ENCODE results near the gene ATAD5. TPM values are rescaled to one million over a fixed set of nuclear protein-coding genes. Genes with fewer than 3 reads are reported as not detected.

ATAD5 gene
- total and polyA plus RNA-seq, 2 of the 13 experiments (the other 11 are each of a cell fraction or from before 2014, with no cell fraction given) = 1.8 to 10.7 TPM

- TF ChIP-seq SP2 (CRISPR knock-in tag; IDR thresholded peaks at IDR 0.05) (no peak), ZNF609 (CRISPR knock-in tag; IDR thresholded peaks at IDR 0.05; ENCODE audit: borderline replicate concordance) (peak; percentile 97), ZNF790 (CRISPR knock-in tag; IDR thresholded peaks at IDR 0.05; ENCODE audit: borderline replicate concordance) (no peak), PTBP1 (IDR thresholded peaks at IDR 0.05; ENCODE audit: low read depth, low read length, poor library complexity, severe bottlenecking) (no peak), ZNF687 (CRISPR knock-in tag; IDR thresholded peaks at IDR 0.05) (no peak), RCOR2 (CRISPR knock-in tag; IDR thresholded peaks at IDR 0.05) (peak; percentile 46), SMAD1 (CRISPR knock-in tag; IDR thresholded peaks at IDR 0.05; ENCODE audit: borderline replicate concordance, low read depth) (no peak), SMAD3 (CRISPR knock-in tag; IDR thresholded peaks at IDR 0.05) (peak; percentile 88), PRMT3 (CRISPR knock-in tag; IDR thresholded peaks at IDR 0.05; ENCODE audit: borderline replicate concordance, low read depth) (no peak), CREM (IDR thresholded peaks at IDR 0.05) (peak; percentile 70), CREM (CRISPR knock-in tag; IDR thresholded peaks at IDR 0.05) (no peak), ZNF83 (CRISPR knock-in tag; IDR thresholded peaks at IDR 0.05; ENCODE audit: borderline replicate concordance) (no peak), GRHL1 (CRISPR knock-in tag; conservative IDR thresholded peaks at IDR 0.05) (no peak), ZFAT (CRISPR knock-in tag; conservative IDR thresholded peaks at IDR 0.05) (no peak), ZNF326 (CRISPR knock-in tag; IDR thresholded peaks at IDR 0.05; ENCODE audit: borderline replicate concordance) (no peak), ZNF782 (CRISPR knock-in tag; IDR thresholded peaks at IDR 0.05; ENCODE audit: borderline replicate concordance) (no peak)
Measured at GRCh38 chr17:30915833-30916611, 84.3 kb downstream of the ATAD5 start (continued).

Measured in HepG2 (cell line).